HepG2 (cell line): ENCODE measurements around the gene LYZL2. TPM values are rescaled to one million over a fixed set of nuclear protein-coding genes. Genes with fewer than 3 reads are reported as not detected.

ENCODE experiments used
- JARID2 ChIP-seq: sonication (generic); formaldehyde crosslinking; IDR thresholded peaks from 2 replicates; pipeline ENCODE4 v1.8.1; 2023; ENCODE audit warnings: missing genetic modification reagents, inconsistent platforms; ENCODE audit not compliant: insufficient replicate concordance
- polyA plus RNA-seq, 8 experiments: library from polyadenylated mRNA; depleted of rRNA in 3 of 8; stranded (reverse) in 7 of 8; unstranded in 1 of 8; fragments of >200 nt; fragmentation: Illumina TruSeq in 4 of 8; extraction: Trizol in 4 of 8; gene quantifications; 2 replicates each; pipeline versions ENCODE4 v1.2.1 to v1.2.3, GENCODE V29; 2011 to 2016; ENCODE audit warnings: low read depth in 4 of 8, missing spikeins in 1 of 8, mixed read lengths in 1 of 8; ENCODE audit not compliant: insufficient read depth in 1 of 8
- total RNA-seq, 5 experiments: library from RNA; depleted of rRNA; stranded (reverse); fragments of >200 nt; fragmentation: Illumina TruSeq; extraction: Trizol; gene quantifications; 2 replicates each; pipeline ENCODE4 v1.2.3, GENCODE V29; 2016; ENCODE audit warnings: low read depth in 1 of 5
- TF ChIP-seq, protein P1 (sequence below): sonication (generic); formaldehyde crosslinking; IDR thresholded peaks from 2 replicates; pipeline ENCODE4 v1.4.0; 2020; ENCODE audit warnings: missing genetic modification reagents, borderline replicate concordance
- TF ChIP-seq, protein P2 (sequence below): IDR thresholded peaks from 2 replicates; pipeline ENCODE4 v1.6.1; 2016; ENCODE audit warnings: low read depth, control low read depth

Gene LYZL2
- total and polyA plus RNA-seq, 2 of the 13 experiments (the other 11 are each of a cell fraction or from before 2014, with no cell fraction given): 0.20 to 0.63 TPM

DNA sequence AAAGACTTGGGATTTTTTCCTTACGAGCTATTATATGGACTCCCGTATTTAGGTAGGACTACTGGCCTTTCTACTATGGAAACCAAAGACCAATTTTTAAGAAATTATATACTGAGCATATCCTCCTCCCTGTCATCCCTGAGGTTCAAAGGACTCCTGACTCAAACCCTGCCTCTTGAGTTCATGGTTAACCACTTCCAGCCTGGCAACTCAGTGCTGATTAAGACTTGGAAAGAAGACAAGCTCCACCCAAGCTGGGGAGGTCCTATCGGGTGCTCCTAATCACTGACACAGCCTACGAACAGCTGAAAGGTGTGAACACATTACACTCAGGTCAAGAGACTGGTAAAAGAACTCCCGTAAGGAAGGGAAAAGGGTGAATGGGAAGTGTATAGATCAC lies 66.8 kb downstream of the LYZL2 start (continued):
- TF ChIP-seq, protein P1, sequence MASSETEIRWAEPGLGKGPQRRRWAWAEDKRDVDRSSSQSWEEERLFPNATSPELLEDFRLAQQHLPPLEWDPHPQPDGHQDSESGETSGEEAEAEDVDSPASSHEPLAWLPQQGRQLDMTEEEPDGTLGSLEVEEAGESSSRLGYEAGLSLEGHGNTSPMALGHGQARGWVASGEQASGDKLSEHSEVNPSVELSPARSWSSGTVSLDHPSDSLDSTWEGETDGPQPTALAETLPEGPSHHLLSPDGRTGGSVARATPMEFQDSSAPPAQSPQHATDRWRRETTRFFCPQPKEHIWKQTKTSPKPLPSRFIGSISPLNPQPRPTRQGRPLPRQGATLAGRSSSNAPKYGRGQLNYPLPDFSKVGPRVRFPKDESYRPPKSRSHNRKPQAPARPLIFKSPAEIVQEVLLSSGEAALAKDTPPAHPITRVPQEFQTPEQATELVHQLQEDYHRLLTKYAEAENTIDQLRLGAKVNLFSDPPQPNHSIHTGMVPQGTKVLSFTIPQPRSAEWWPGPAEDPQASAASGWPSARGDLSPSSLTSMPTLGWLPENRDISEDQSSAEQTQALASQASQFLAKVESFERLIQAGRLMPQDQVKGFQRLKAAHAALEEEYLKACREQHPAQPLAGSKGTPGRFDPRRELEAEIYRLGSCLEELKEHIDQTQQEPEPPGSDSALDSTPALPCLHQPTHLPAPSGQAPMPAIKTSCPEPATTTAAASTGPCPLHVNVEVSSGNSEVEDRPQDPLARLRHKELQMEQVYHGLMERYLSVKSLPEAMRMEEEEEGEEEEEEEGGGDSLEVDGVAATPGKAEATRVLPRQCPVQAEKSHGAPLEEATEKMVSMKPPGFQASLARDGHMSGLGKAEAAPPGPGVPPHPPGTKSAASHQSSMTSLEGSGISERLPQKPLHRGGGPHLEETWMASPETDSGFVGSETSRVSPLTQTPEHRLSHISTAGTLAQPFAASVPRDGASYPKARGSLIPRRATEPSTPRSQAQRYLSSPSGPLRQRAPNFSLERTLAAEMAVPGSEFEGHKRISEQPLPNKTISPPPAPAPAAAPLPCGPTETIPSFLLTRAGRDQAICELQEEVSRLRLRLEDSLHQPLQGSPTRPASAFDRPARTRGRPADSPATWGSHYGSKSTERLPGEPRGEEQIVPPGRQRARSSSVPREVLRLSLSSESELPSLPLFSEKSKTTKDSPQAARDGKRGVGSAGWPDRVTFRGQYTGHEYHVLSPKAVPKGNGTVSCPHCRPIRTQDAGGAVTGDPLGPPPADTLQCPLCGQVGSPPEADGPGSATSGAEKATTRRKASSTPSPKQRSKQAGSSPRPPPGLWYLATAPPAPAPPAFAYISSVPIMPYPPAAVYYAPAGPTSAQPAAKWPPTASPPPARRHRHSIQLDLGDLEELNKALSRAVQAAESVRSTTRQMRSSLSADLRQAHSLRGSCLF (CRISPR knock-in tag): no peak
- TF ChIP-seq, protein P2, sequence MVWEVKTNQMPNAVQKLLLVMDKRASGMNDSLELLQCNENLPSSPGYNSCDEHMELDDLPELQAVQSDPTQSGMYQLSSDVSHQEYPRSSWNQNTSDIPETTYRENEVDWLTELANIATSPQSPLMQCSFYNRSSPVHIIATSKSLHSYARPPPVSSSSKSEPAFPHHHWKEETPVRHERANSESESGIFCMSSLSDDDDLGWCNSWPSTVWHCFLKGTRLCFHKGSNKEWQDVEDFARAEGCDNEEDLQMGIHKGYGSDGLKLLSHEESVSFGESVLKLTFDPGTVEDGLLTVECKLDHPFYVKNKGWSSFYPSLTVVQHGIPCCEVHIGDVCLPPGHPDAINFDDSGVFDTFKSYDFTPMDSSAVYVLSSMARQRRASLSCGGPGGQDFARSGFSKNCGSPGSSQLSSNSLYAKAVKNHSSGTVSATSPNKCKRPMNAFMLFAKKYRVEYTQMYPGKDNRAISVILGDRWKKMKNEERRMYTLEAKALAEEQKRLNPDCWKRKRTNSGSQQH (CRISPR knock-in tag): no peak
- no peak for TF ChIP-seq JARID2

Other genes starting within 250 kb of the LYZL2 start
- gene MAP3K8, start 195.6 kb downstream of the LYZL2 start, total RNA-seq (2016; rRNA removed; fragmentation: Illumina TruSeq; extraction: Trizol): 19.3 and 21.8 TPM in 2 replicates
- gene MAP3K8, start 195.6 kb downstream of the LYZL2 start, polyA plus RNA-seq (2011; rRNA removed): 26.6 and 37.9 TPM in 2 replicates